Neutrophil (primary cell): Measurements from ENCODE around the gene CCDC106.

ENCODE experiments used
- H3K27ac ChIP-seq: fragments of 200-600 bp; sonication (generic); 2 replicates; pipeline ENCODE4 v1.5.1; 2016; ENCODE audit warnings: mild to moderate bottlenecking, moderate library complexity
- H3K27me3 ChIP-seq: fragments of 200-600 bp; sonication (generic); 2 replicates; pipeline ENCODE4 v1.6.0; 2016; ENCODE audit warnings: mild to moderate bottlenecking
- H3K36me3 ChIP-seq: fragments of 200-600 bp; sonication (generic); 2 replicates; pipeline ENCODE4 v1.5.1; 2017
- H3K4me1 ChIP-seq, 2 experiments: fragments of 200-600 bp in 1 of 2; sonication (generic) in 1 of 2; 1 replicate in 1 of 2; 2 replicates in 1 of 2; pipeline versions ENCODE4 v1.5.1 to v1.6.1; 2013 to 2016; ENCODE audit warnings: low read depth in 1 of 2, low read length in 1 of 2, mild to moderate bottlenecking in 1 of 2, moderate library complexity in 1 of 2; ENCODE audit not compliant: control insufficient read depth in 1 of 2, insufficient read depth in 1 of 2
- H3K4me3 ChIP-seq, 2 experiments: fragments of 200-600 bp in 1 of 2; sonication (generic) in 1 of 2; 1 replicate in 1 of 2; 2 replicates in 1 of 2; pipeline ENCODE4 v1.5.1; 2013 to 2016; ENCODE audit warnings: low read depth in 1 of 2, low read length in 1 of 2, mild to moderate bottlenecking in 1 of 2, moderate library complexity in 1 of 2
- H3K9me3 ChIP-seq: fragments of 200-600 bp; sonication (generic); 2 replicates; pipeline ENCODE4 v1.5.1; 2016
- CTCF ChIP-seq: fragments of 200-600 bp; sonication (generic); IDR thresholded peaks from 2 replicates; pipeline ENCODE4 v1.5.1; 2016; ENCODE audit warnings: antibody characterized with exemption

The CCDC106 gene

GRCh38 chr19:55635334-55635717 is 12.7 kb upstream of the CCDC106 start:
- peaks cover 9% of the 10 kb centered on the region for H3K27me3 ChIP-seq
- H3K9me3 ChIP-seq = no peaks in the 10 kb centered on the region
- TF ChIP-seq CTCF = no peak
- H3K36me3 ChIP-seq = peaks cover 7% of the 10 kb centered on the region
- peak overlapping the region; percentile 74 to 82 for H3K4me3 ChIP-seq
- peaks cover 42 to 51% of the 10 kb centered on the region in 2 experiments for H3K4me1 ChIP-seq
- H3K27ac ChIP-seq = peak overlapping the region; percentile 93

DNA sequence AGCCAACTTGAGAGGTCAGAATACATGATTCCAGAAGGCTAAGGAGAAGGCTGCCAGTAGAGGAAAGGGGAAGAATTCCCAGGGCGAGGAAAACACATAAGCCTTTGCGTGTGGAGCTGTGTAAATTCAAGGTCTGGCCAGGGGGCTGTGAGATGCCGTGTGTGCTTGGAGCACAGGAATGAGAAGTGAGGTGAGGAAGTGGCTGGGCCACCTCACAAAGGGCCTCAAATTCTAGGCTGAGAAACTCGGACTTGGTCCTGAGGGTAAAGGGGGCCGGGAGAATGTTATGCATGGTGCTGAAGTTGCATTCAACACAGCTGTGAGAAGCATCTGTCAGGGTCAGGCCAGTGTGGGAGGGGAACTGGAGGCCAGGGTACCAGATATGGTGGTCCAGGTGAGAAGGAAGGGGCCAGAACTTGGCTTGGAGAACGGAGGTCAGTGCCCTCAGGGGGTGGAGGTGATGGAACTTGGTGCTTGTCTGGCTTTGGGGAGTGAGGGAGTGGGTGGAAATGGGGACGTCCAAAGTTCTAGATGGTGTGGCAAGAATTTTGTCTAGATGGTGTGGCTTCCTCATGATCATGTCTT is 12.1 kb upstream of the CCDC106 start:
- peaks cover 7% of the 10 kb centered on the region for H3K36me3 ChIP-seq
- peak overlapping the region; percentile 74 to 82 for H3K4me3 ChIP-seq
- no peaks in the 10 kb centered on the region for H3K9me3 ChIP-seq
- H3K4me1 ChIP-seq = peaks cover 46 to 57% of the 10 kb centered on the region in 2 experiments
- H3K27me3 ChIP-seq = peaks cover 15% of the 10 kb centered on the region
- no peak for TF ChIP-seq CTCF
- peak overlapping the region; percentile 93 for H3K27ac ChIP-seq

GRCh38 chr19:55636723-55637122 is 11.3 kb upstream of the CCDC106 start:
- TF ChIP-seq CTCF = no peak
- Histone ChIP-seq H3K9me3 (no peaks in the 10 kb centered on the region), H3K36me3 (peaks cover 7% of the 10 kb centered on the region), H3K4me3 (no peak overlapping the region), H3K27me3 (peaks cover 21% of the 10 kb centered on the region), H3K4me1 (peaks cover 48 to 62% of the 10 kb centered on the region in 2 experiments), H3K27ac (no peak overlapping the region)

DNA sequence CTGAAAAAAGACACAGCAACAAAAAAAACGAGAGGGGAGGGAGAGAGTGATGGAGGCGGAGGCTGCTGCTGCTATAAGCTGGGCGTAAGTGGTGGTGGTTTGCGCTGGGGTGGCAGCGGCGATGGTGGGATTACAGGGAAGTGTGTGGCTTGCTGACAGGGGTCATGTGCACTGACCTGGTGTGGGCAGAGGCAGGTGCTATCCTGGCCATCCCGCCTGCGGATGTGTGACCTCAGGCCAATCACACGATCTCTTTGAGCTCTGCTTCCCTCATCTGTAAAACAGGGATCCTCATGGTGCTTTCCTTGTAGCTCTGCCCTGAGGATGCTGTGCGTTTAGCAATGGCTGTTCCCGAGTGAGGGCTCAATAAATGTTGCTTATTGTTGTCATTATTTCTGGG is 10.5 kb upstream of the CCDC106 start:
- no peaks in the 10 kb centered on the region for H3K9me3 ChIP-seq
- H3K36me3 ChIP-seq = peaks cover 7% of the 10 kb centered on the region
- no peak for TF ChIP-seq CTCF
- H3K4me1 ChIP-seq = peaks cover 50 to 63% of the 10 kb centered on the region in 2 experiments
- H3K27ac ChIP-seq = no peak overlapping the region
- H3K27me3 ChIP-seq = peaks cover 29% of the 10 kb centered on the region
- no peak overlapping the region for H3K4me3 ChIP-seq

- no peak overlapping the region for H3K27ac ChIP-seq
- H3K4me3 ChIP-seq = no peak overlapping the region
- H3K36me3 ChIP-seq = peaks cover 7% of the 10 kb centered on the region
- peak; percentile 28 for TF ChIP-seq CTCF
- H3K4me1 ChIP-seq = peaks cover 59 to 69% of the 10 kb centered on the region in 2 experiments
- no peaks in the 10 kb centered on the region for H3K9me3 ChIP-seq
- H3K27me3 ChIP-seq = peaks cover 36% of the 10 kb centered on the region
Measured at GRCh38 chr19:55638864-55639359, 9.1 kb upstream of the CCDC106 start.
